H1 (cell line): ENCODE data around the gene ISOC2. TPM values are rescaled to one million over a fixed set of nuclear protein-coding genes. Genes with fewer than 3 reads are reported as not detected.

Experiments used
- CTCF ChIA-PET: fragments of 300-600 bp; sonication (Branson Sonifier 250); formaldehyde crosslinking; loops from one replicate; lab custom pipeline; 2021; ENCODE audit not compliant: partially characterized antibody; lab: Charles Lee
- POLR2A ChIA-PET: fragments of 300-600 bp; sonication (Branson Sonifier 250); formaldehyde crosslinking; loops from one replicate; lab custom pipeline; 2021; ENCODE audit warnings: inconsistent platforms; ENCODE audit not compliant: partially characterized antibody; lab: Charles Lee
- DNase-seq, 2 experiments: peaks; one replicate each; pipeline versions ENCODE4 v3.0.0 to v3.0.0-alpha.2; 2010 to 2022; ENCODE audit warnings: low spot score in 2 of 2, low read depth in 1 of 2, mixed read lengths in 1 of 2
- FAIRE-seq: peaks from 2 replicates; lab custom pipeline; 2011; peaks lifted over from hg19 to GRCh38; lab: Jason Lieb, UNC
- H2AFZ ChIP-seq: 2 replicates; pipeline ENCODE4 v1.8.1; 2012; ENCODE audit warnings: low read length, inconsistent platforms
- H2AK5ac ChIP-seq: 2 replicates; pipeline ENCODE4 v1.6.1; 2013; ENCODE audit warnings: low read depth, low read length
- H2BK120ac ChIP-seq: replicated peaks from 2 replicates; pipeline ENCODE3; 2013; ENCODE audit warnings: low read depth, low read length, inconsistent platforms
- H2BK12ac ChIP-seq: 2 replicates; pipeline ENCODE4 v1.6.1; 2013; ENCODE audit warnings: low read depth, low read length
- H2BK15ac ChIP-seq: 2 replicates; pipeline ENCODE4 v1.6.1; 2013; ENCODE audit warnings: low read length
- H2BK20ac ChIP-seq: 2 replicates; pipeline ENCODE4 v1.6.1; 2013; ENCODE audit warnings: low read length
- H2BK5ac ChIP-seq: 2 replicates; pipeline ENCODE4 v1.6.1; 2013; ENCODE audit warnings: low read depth, low read length
- H3K14ac ChIP-seq: 2 replicates; pipeline ENCODE4 v1.6.1; 2013; ENCODE audit warnings: inconsistent platforms; ENCODE audit not compliant: insufficient read length
- H3K18ac ChIP-seq: 2 replicates; pipeline ENCODE4 v1.6.1; 2013; ENCODE audit warnings: low read length; ENCODE audit errors: extremely low read depth
- H3K23ac ChIP-seq: 2 replicates; pipeline ENCODE4 v1.6.1; 2013; ENCODE audit warnings: inconsistent platforms; ENCODE audit not compliant: insufficient read length
- H3K23me2 ChIP-seq: 2 replicates; pipeline ENCODE4 v1.6.1; 2013; ENCODE audit warnings: low read depth, low read length
- H3K27ac ChIP-seq: 2 replicates; pipeline ENCODE4 v1.6.1; 2011; ENCODE audit warnings: low read depth, low read length, inconsistent platforms
- H3K27me3 ChIP-seq, 4 experiments: replicated peaks in 1 of 4; 1 replicate in 1 of 4; 2 replicates in 3 of 4; pipeline versions ENCODE4 v1.6.1 to v1.8.1; 2011 to 2013; ENCODE audit warnings: low read length in 3 of 4, mild to moderate bottlenecking in 3 of 4, inconsistent platforms in 2 of 4, mixed read lengths in 2 of 4, moderate library complexity in 1 of 4; ENCODE audit not compliant: control insufficient read depth in 3 of 4, insufficient read depth in 3 of 4; ENCODE audit errors: extremely low read depth in 1 of 4
- H3K36me3 ChIP-seq, 4 experiments: 2 replicates each; pipeline versions ENCODE4 v1.6.1 to v1.8.1; 2011 to 2013; ENCODE audit warnings: mild to moderate bottlenecking in 4 of 4, low read length in 3 of 4, moderate library complexity in 2 of 4, control low read depth in 1 of 4, inconsistent platforms in 1 of 4; ENCODE audit not compliant: insufficient read depth in 4 of 4, control insufficient read depth in 2 of 4
- H3K4ac ChIP-seq: replicated peaks from 2 replicates; pipeline ENCODE3; 2013; ENCODE audit warnings: low read length, low read depth, mixed read lengths, inconsistent platforms; ENCODE audit not compliant: insufficient read length
- H3K4me1 ChIP-seq, 4 experiments: replicated peaks in 1 of 4; 1 replicate in 1 of 4; 2 replicates in 3 of 4; pipeline versions ENCODE4 v1.6.1 to v1.8.1; 2011 to 2013; ENCODE audit warnings: low read length in 3 of 4, inconsistent platforms in 2 of 4, mixed read lengths in 1 of 4; ENCODE audit not compliant: insufficient read depth in 4 of 4, control insufficient read depth in 3 of 4
- H3K4me2 ChIP-seq, 2 experiments: 2 replicates each; pipeline versions ENCODE4 v1.6.1 to v1.8.1; 2011 to 2013; ENCODE audit warnings: low read depth in 2 of 2, low read length in 2 of 2, control low read depth in 1 of 2, inconsistent platforms in 1 of 2, mild to moderate bottlenecking in 1 of 2; ENCODE audit not compliant: insufficient read depth in 1 of 2
- H3K4me3 ChIP-seq, 4 experiments: fragments of 200-600, 300-600 bp in 1 of 4; sonication (generic), shearing (Covaris generic), sonication (Bioruptor Twin) in 1 of 4; 2 replicates each; pipeline versions ENCODE4 v1.5.1 to v1.8.1; 2011 to 2016; ENCODE audit warnings: low read length in 4 of 4, low read depth in 3 of 4, control low read depth in 2 of 4, inconsistent platforms in 2 of 4, mild to moderate bottlenecking in 2 of 4, mixed read lengths in 1 of 4, moderate library complexity in 1 of 4; ENCODE audit not compliant: insufficient read depth in 2 of 4; ENCODE audit errors: extremely low read depth in 1 of 4
- H3K56ac ChIP-seq: replicated peaks from 2 replicates; pipeline ENCODE3; 2013; ENCODE audit warnings: low read depth, mild to moderate bottlenecking, mixed read lengths, low read length, inconsistent platforms; ENCODE audit not compliant: insufficient read length
- H3K79me1 ChIP-seq: 2 replicates; pipeline ENCODE4 v1.6.1; 2013; ENCODE audit warnings: low read depth, low read length, control low read depth
- H3K79me2 ChIP-seq, 2 experiments: 2 replicates each; pipeline versions ENCODE4 v1.6.1 to v1.8.1; 2012 to 2013; ENCODE audit warnings: low read length in 2 of 2, mild to moderate bottlenecking in 2 of 2, inconsistent platforms in 1 of 2; ENCODE audit not compliant: insufficient read depth in 2 of 2, control insufficient read depth in 1 of 2
- H3K9ac ChIP-seq, 4 experiments: replicated peaks in 1 of 4; 1 replicate in 1 of 4; 2 replicates in 3 of 4; pipeline versions ENCODE4 v1.6.1 to v1.8.1; 2011 to 2013; ENCODE audit warnings: low read depth in 3 of 4, low read length in 3 of 4, control low read depth in 2 of 4, mild to moderate bottlenecking in 2 of 4, moderate library complexity in 2 of 4, inconsistent platforms in 1 of 4; ENCODE audit errors: extremely low read depth in 1 of 4
- H3K9me3 ChIP-seq, 2 experiments: 2 replicates each; pipeline versions ENCODE4 v1.6.1 to v1.8.1; 2012 to 2013; ENCODE audit warnings: mild to moderate bottlenecking in 2 of 2, moderate library complexity in 2 of 2, control low read depth in 1 of 2, inconsistent platforms in 1 of 2, low read depth in 1 of 2, low read length in 1 of 2, mixed read lengths in 1 of 2; ENCODE audit not compliant: insufficient read depth in 2 of 2
- H4K20me1 ChIP-seq, 2 experiments: replicated peaks in 1 of 2; 2 replicates each; pipeline versions ENCODE3 to v1.8.1; 2011 to 2013; ENCODE audit warnings: inconsistent platforms in 2 of 2, low read length in 2 of 2, mild to moderate bottlenecking in 1 of 2; ENCODE audit not compliant: insufficient read depth in 2 of 2, control insufficient read depth in 1 of 2
- H4K5ac ChIP-seq: 2 replicates; pipeline ENCODE4 v1.6.1; 2013; ENCODE audit warnings: low read length, low read depth, mixed read lengths, inconsistent platforms; ENCODE audit not compliant: insufficient read length
- H4K8ac ChIP-seq: 2 replicates; pipeline ENCODE4 v1.8.0; 2013; ENCODE audit warnings: mild to moderate bottlenecking, moderate library complexity, low read length, inconsistent platforms; ENCODE audit not compliant: insufficient read depth; ENCODE audit errors: extremely low read depth
- H4K91ac ChIP-seq: replicated peaks from 2 replicates; pipeline ENCODE3; 2013; ENCODE audit warnings: low read length, mixed read lengths, inconsistent platforms; ENCODE audit not compliant: insufficient read length
- BCL11A ChIP-seq, 2 experiments: IDR thresholded peaks; one replicate each; pipeline ENCODE4 v1.6.1; 2011; ENCODE audit warnings: low read depth in 2 of 2, low read length in 2 of 2, mild to moderate bottlenecking in 2 of 2
- EZH2 ChIP-seq: fragments of 200-600 bp; sonication (generic); IDR thresholded peaks from 2 replicates; pipeline ENCODE4 v1.7.1; 2012; ENCODE audit warnings: low read depth, mild to moderate bottlenecking, moderate library complexity, low read length, inconsistent platforms; ENCODE audit not compliant: severe bottlenecking
- HDAC2 ChIP-seq, 2 experiments: fragments of 300-600 bp in 1 of 2; sonication (generic) in 1 of 2; IDR thresholded peaks; 2 replicates each; pipeline ENCODE4 v1.6.1; 2011 to 2012; ENCODE audit warnings: low read depth in 2 of 2, low read length in 2 of 2, mild to moderate bottlenecking in 2 of 2, moderate library complexity in 2 of 2, borderline replicate concordance in 1 of 2, inconsistent platforms in 1 of 2
- JUN ChIP-seq: IDR thresholded peaks from 2 replicates; pipeline ENCODE4 v1.6.1; 2011; ENCODE audit warnings: low read depth, mild to moderate bottlenecking, improper control_type of control experiment, low read length
- RAD21 ChIP-seq, 2 experiments: IDR thresholded peaks in 1 of 2; conservative IDR thresholded peaks in 1 of 2; 2 replicates each; pipeline ENCODE4 v1.6.1; 2011; ENCODE audit warnings: low read depth in 2 of 2, low read length in 2 of 2, improper control_type of control experiment in 1 of 2, inconsistent platforms in 1 of 2, mild to moderate bottlenecking in 1 of 2, moderate library complexity in 1 of 2
- YY1 ChIP-seq: IDR thresholded peaks from 2 replicates; pipeline ENCODE4 v1.6.1; 2011; ENCODE audit warnings: low read depth, mild to moderate bottlenecking, low read length
- WGBS, 2 experiments: shearing (Covaris generic) in 1 of 2; methylation state at CpG; one replicate each; pipeline versions ENCODE4 v1.1.6 to v1.1.7; 2013 to 2015; ENCODE audit warnings: low lambda C conversion rate in 2 of 2, mixed read lengths in 2 of 2, inconsistent platforms in 1 of 2, low coverage in 1 of 2, missing lambda C conversion rate in 1 of 2; ENCODE audit not compliant: insufficient replicate concordance in 2 of 2, insufficient coverage in 1 of 2, insufficient read length in 1 of 2; ENCODE audit errors: extremely low coverage in 1 of 2, missing lambda C conversion rate in 1 of 2; 5-methylcytosine and 5-hydroxymethylcytosine counted together
- polyA plus RNA-seq, 7 experiments: library from polyadenylated mRNA; depleted of rRNA in 3 of 7; stranded (reverse) in 5 of 7; unstranded in 2 of 7; fragments of >200 nt in 5 of 7; fragments of 200-250 nt in 2 of 7; gene quantifications; 1 replicate in 5 of 7; 2 replicates in 1 of 7; 4 replicates in 1 of 7; pipeline versions ENCODE4 v1.2.1 to v1.2.3, GENCODE V29; 2011 to 2013; ENCODE audit warnings: missing spikeins in 2 of 7, mixed read lengths in 2 of 7
- total RNA-seq: library from RNA; stranded (reverse); fragmentation: NEBNext Ultra II Directional; extraction: Animal tissue kit (Norgen Biotek cat#: 25700); gene quantifications from 2 replicates; pipeline ENCODE4 v1.2.1, GENCODE V29; 2021
- TF ChIP-seq, protein P1 (sequence below): IDR thresholded peaks from 2 replicates; pipeline ENCODE4 v1.6.1; 2011; ENCODE audit warnings: low read depth, mild to moderate bottlenecking, low read length; ENCODE audit not compliant: insufficient read depth
- TF ChIP-seq, protein P2 (sequence below): IDR thresholded peaks from 2 replicates; pipeline ENCODE4 v1.6.1; 2011; ENCODE audit warnings: low read length, improper control_type of control experiment

ISOC2 gene
- total and polyA plus RNA-seq, 2 of the 8 experiments (the other 6 are each of a cell fraction or from before 2014, with no cell fraction given) = 96.9 to 152 TPM

DNA sequence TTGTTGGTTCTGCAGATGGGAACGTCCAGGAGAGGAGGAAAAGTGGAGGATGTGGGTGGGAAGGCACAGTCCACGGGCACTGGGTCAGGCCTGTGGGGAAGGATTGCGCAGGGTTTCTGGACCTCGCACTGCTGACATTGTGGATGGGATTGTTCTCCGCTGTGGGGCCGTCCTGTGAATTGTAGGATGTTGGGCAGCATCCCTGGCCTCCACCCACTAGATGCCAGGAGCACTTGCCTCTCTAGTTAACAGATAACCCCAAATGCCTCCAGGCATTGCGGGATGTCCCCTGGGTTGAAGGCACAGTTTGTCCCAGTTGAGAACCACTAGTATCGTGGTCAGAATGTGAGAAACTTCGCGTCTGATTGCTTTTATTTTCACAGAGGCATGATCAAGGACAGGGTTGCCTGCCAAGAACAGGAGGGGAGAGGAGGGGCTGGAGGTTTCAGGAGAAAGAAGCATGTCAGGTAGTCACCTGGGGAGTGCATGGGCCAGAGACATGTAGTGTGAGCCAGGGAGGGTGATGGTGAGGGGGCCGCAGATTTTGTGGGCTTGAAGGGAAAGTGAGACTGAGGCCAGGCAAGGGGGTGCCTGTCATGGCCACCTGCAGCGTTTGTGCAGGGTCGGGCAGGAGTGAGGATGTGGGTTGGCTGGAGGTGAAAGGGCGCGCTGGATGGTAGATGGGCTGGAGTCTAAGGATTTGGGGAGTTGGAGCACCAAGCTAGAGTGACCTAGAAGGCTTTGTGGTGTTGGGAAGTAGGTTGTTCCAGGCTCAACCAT, 18.2 kb upstream of the ISOC2 start:
- Histone ChIP-seq H3K4me3 (no peak overlapping the region), H3K4me1 (peaks cover 0 to 17% (median 10%) of the 10 kb centered on the region in 4 experiments; a peak in 6 of 7 replicates), H3K4me2 (no peak overlapping the region), H3K14ac (no peak overlapping the region), H3K9ac (no peak overlapping the region), H2BK12ac (0 out of 2 replicates have a peak overlapping the region, but pooled peaks have one; percentile 9), H4K91ac (no peak overlapping the region), H3K79me1 (peaks cover 9% of the 10 kb centered on the region; the same call in 1 of the 2 replicates), H3K9me3 (no peaks in the 10 kb centered on the region), H2AFZ (no peak overlapping the region), H3K36me3 (peaks cover 0 to 10% (median 0%) of the 10 kb centered on the region in 4 experiments; a peak in 2 of 8 replicates), H2BK5ac (no peak overlapping the region), H3K79me2 (peaks cover 0 to 18% of the 10 kb centered on the region in 2 experiments; a peak in 2 of 4 replicates), H3K27ac (no peak overlapping the region), H3K56ac (no peak overlapping the region), H2AK5ac (no peak overlapping the region), H3K18ac (no peak overlapping the region), H3K23ac (no peak overlapping the region), H2BK20ac (0 out of 2 replicates have a peak overlapping the region, but pooled peaks have one; percentile 10), H4K5ac (no peak overlapping the region), H2BK120ac (no peak overlapping the region), H2BK15ac (no peak overlapping the region), H4K20me1 (peaks cover 0 to 3% of the 10 kb centered on the region in 2 experiments), H4K8ac (peak overlapping the region; percentile 69; the same call in 1 of the 2 replicates), H3K27me3 (no peaks in the 10 kb centered on the region; a peak in 2 of 7 replicates), H3K23me2 (peaks cover 7% of the 10 kb centered on the region), H3K4ac (no peak overlapping the region)
- 86% methylated on average over 15 of the region's 15 CpGs; no CpG with 5 or more reads in 1 of the 2 experiments for WGBS, 2 experiments
- CTCF ChIA-PET = interaction anchor here (0.7 to 5.5 kb wide), 5 partner anchors 12 to 1040 kb away, joined by 3 to 31 read pairs (median 3); no protein-coding TSS in a partner anchor
- POLR2A ChIA-PET = interaction anchor here (0.7 to 7.6 kb wide), 8 partner anchors 10 to 70 kb away, joined by 3 to 57 read pairs (median 3); partner anchors contain the start of gene SSC5D
- FAIRE-seq (no peak), DNase-seq (no peak)
- no peak for TF ChIP-seq EZH2
- TF ChIP-seq RAD21 (IDR thresholded peaks at IDR 0.05 in 1 of 2, conservative IDR thresholded peaks at IDR 0.05 in 1 of 2; ENCODE audit: low read depth in 2 of 2, low read length in 2 of 2) = no peak
- no peak for TF ChIP-seq HDAC2 (IDR thresholded peaks at IDR 0.05; ENCODE audit: borderline replicate concordance in 1 of 2, low read depth in 2 of 2, low read length in 2 of 2)
- no peak for TF ChIP-seq BCL11A (IDR thresholded peaks at IDR 0.05; ENCODE audit: low read depth in 2 of 2, low read length in 2 of 2)
- TF ChIP-seq YY1 = no peak
- TF ChIP-seq JUN = no peak
- TF ChIP-seq, protein P1, sequence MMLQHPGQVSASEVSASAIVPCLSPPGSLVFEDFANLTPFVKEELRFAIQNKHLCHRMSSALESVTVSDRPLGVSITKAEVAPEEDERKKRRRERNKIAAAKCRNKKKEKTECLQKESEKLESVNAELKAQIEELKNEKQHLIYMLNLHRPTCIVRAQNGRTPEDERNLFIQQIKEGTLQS = no peak
- TF ChIP-seq, protein P2, sequence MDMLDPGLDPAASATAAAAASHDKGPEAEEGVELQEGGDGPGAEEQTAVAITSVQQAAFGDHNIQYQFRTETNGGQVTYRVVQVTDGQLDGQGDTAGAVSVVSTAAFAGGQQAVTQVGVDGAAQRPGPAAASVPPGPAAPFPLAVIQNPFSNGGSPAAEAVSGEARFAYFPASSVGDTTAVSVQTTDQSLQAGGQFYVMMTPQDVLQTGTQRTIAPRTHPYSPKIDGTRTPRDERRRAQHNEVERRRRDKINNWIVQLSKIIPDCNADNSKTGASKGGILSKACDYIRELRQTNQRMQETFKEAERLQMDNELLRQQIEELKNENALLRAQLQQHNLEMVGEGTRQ = no peak
